ENCODE results near the gene GIPC2. TPM values are rescaled to one million over a fixed set of nuclear protein-coding genes. Genes with fewer than 3 reads are reported as not detected.

The GIPC2 gene
- total RNA-seq, 1 experiment from 2014 or later, result 2.8 TPM

- H3K4me1 Mint-ChIP-seq (ENCODE audit: low read depth, unreplicated experiment), result peaks cover 11% of the 10 kb centered on the region
- intact Hi-C loops (cut with micrococcal nuclease; ENCODE audit: unreplicated experiment), result loop anchor here (5.0 kb wide), 1 partner anchor 68 kb away; the partner anchor contains the start of gene FUBP1
- no peaks in the 10 kb centered on the region for H3K9me3 Mint-ChIP-seq (ENCODE audit: low read depth, unreplicated experiment)
- peaks cover 33% of the 10 kb centered on the region for H3K27me3 Mint-ChIP-seq (ENCODE audit: unreplicated experiment)
- peaks cover 19% of the 10 kb centered on the region for H3K36me3 Mint-ChIP-seq (ENCODE audit: insufficient read depth, unreplicated experiment)
- no TSS peak for BruUV-seq (replicated peaks)
- H3K27ac Mint-ChIP-seq (ENCODE audit: unreplicated experiment), result no peak overlapping the region
- CTCF ChIA-PET, result interaction anchor here (0.6 kb wide), 1 partner anchor 294 kb away, joined by 3 read pairs; no protein-coding TSS in a partner anchor
- peak overlapping the region; percentile 77 for H3K4me3 Mint-ChIP-seq (ENCODE audit: low read depth, unreplicated experiment)
- no peak for DNase-seq
- TF ChIP-seq CTCF (IDR thresholded peaks at IDR 0.05; ENCODE audit: unreplicated experiment), result no peak
These were observed 787 bp upstream of the GIPC2 start for GRCh38 chr1:78044796-78045562.

DNA sequence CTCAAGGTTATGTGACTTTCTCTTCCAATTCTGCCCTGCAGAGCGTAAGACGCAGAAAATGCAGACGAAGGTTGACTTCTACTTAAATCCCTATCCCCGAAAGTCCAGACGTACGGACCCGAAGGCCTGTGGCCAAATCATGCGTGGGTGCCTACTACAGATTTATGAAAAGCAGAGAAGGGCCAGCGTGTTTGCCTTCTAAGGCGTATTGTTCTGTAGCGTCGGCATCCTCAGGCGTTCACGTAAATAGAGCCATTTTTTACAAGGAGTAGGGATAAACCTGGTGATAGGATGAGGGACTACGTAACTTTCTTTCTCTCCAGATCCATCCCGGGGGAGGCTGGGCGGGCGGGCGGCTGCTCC is 222 bp upstream of the GIPC2 start:
- Mint-ChIP-seq H3K9me3 (ENCODE audit: low read depth, unreplicated experiment) (no peaks in the 10 kb centered on the region), H3K4me3 (ENCODE audit: low read depth, unreplicated experiment) (peak overlapping the region; percentile 77), H3K36me3 (ENCODE audit: insufficient read depth, unreplicated experiment) (peaks cover 19% of the 10 kb centered on the region), H3K4me1 (ENCODE audit: low read depth, unreplicated experiment) (peaks cover 11% of the 10 kb centered on the region), H3K27me3 (ENCODE audit: unreplicated experiment) (peaks cover 33% of the 10 kb centered on the region), H3K27ac (ENCODE audit: unreplicated experiment) (no peak overlapping the region)
- BruUV-seq (replicated peaks), result no TSS peak
- no peak for DNase-seq
- CTCF ChIA-PET, result interaction anchor here (0.9 kb wide), 1 partner anchor 575 kb away, joined by 3 read pairs; no protein-coding TSS in a partner anchor
- intact Hi-C loops (cut with micrococcal nuclease; ENCODE audit: unreplicated experiment), result loop anchor here (5.0 kb wide), 1 partner anchor 68 kb away; the partner anchor contains the start of gene FUBP1
- TF ChIP-seq CTCF (IDR thresholded peaks at IDR 0.05; ENCODE audit: unreplicated experiment), result no peak

- Mint-ChIP-seq H3K4me3 (ENCODE audit: low read depth, unreplicated experiment) (peak overlapping the region; percentile 77), H3K27me3 (ENCODE audit: unreplicated experiment) (peaks cover 33% of the 10 kb centered on the region), H3K9me3 (ENCODE audit: low read depth, unreplicated experiment) (no peaks in the 10 kb centered on the region), H3K4me1 (ENCODE audit: low read depth, unreplicated experiment) (peaks cover 11% of the 10 kb centered on the region), H3K27ac (ENCODE audit: unreplicated experiment) (no peak overlapping the region), H3K36me3 (ENCODE audit: insufficient read depth, unreplicated experiment) (peaks cover 19% of the 10 kb centered on the region)
- no peak for TF ChIP-seq CTCF (IDR thresholded peaks at IDR 0.05; ENCODE audit: unreplicated experiment)
- intact Hi-C loops (cut with micrococcal nuclease; ENCODE audit: unreplicated experiment), result loop anchor here (2.0 to 5.0 kb wide), 2 partner anchors 68 to 70 kb away; partner anchors contain the start of gene FUBP1
- CTCF ChIA-PET, result interaction anchor here (0.7 kb wide), 1 partner anchor 71 kb away, joined by 3 read pairs; no protein-coding TSS in a partner anchor
- BruUV-seq (replicated peaks), result no TSS peak
- DNase-seq, result no peak
These were observed 1.3 kb downstream of the GIPC2 start for GRCh38 chr1:78047106-78047505.

GRCh38 chr1:78047631-78048030 is 1.9 kb downstream of the GIPC2 start:
- Mint-ChIP-seq H3K4me1 (ENCODE audit: low read depth, unreplicated experiment) (peaks cover 11% of the 10 kb centered on the region), H3K4me3 (ENCODE audit: low read depth, unreplicated experiment) (no peak overlapping the region), H3K27me3 (ENCODE audit: unreplicated experiment) (peaks cover 29% of the 10 kb centered on the region), H3K9me3 (ENCODE audit: low read depth, unreplicated experiment) (no peaks in the 10 kb centered on the region), H3K27ac (ENCODE audit: unreplicated experiment) (no peak overlapping the region), H3K36me3 (ENCODE audit: insufficient read depth, unreplicated experiment) (peaks cover 19% of the 10 kb centered on the region)
- no TSS peak for BruUV-seq (replicated peaks)
- TF ChIP-seq CTCF (IDR thresholded peaks at IDR 0.05; ENCODE audit: unreplicated experiment), result no peak
- intact Hi-C loops (cut with micrococcal nuclease; ENCODE audit: unreplicated experiment), result loop anchor here (2.0 to 5.0 kb wide), 2 partner anchors 67 to 70 kb away; partner anchors contain the start of gene FUBP1
- no peak for DNase-seq
- CTCF ChIA-PET, result interaction anchor here (0.7 kb wide), 1 partner anchor 72 kb away, joined by 3 read pairs; no protein-coding TSS in a partner anchor

Data from Calu3 (cell line).